Naive B cell (primary cell): ENCODE measurements around the gene HOXB7. TPM values are rescaled to one million over a fixed set of nuclear protein-coding genes. Genes with fewer than 3 reads are reported as not detected.

Source experiments
- ATAC-seq, 2 donors: fragments of 150-1000 bp; cut with Tn5 transposase; 2 replicates each; pipeline ENCODE4 v1.10.0; 2021; ENCODE audit warnings: low read depth in 2 of 2, mild to moderate bottlenecking in 2 of 2, moderate library complexity in 2 of 2
- DNase-seq: peaks from one replicate; pipeline ENCODE4 v3.0.0; 2022
- H3K27ac Mint-ChIP-seq, 6 donors: one replicate each; pipeline ENCODE4 v1.8.0; 2020 to 2022; ENCODE audit warnings: mild to moderate bottlenecking in 6 of 6, mixed read lengths in 6 of 6, moderate library complexity in 5 of 6, inconsistent platforms in 2 of 6
- H3K27me3 Mint-ChIP-seq, 3 donors: one replicate each; pipeline ENCODE4 v1.8.0; 2021 to 2022; ENCODE audit warnings: mixed read lengths in 3 of 3, mild to moderate bottlenecking in 1 of 3
- H3K36me3 Mint-ChIP-seq, 2 donors: one replicate each; pipeline ENCODE4 v1.8.0; 2020 to 2022; ENCODE audit warnings: mixed read lengths in 2 of 2, inconsistent platforms in 1 of 2, mild to moderate bottlenecking in 1 of 2
- H3K4me1 Mint-ChIP-seq, 3 donors: one replicate each; pipeline ENCODE4 v1.8.0; 2020 to 2022; ENCODE audit warnings: mixed read lengths in 3 of 3, inconsistent platforms in 1 of 3, mild to moderate bottlenecking in 1 of 3, moderate library complexity in 1 of 3
- H3K4me3 Mint-ChIP-seq, 8 donors: one replicate each; pipeline ENCODE4 v1.8.0; 2020 to 2022; ENCODE audit warnings: mild to moderate bottlenecking in 8 of 8, mixed read lengths in 8 of 8, moderate library complexity in 8 of 8, inconsistent platforms in 2 of 8
- H3K9me3 Mint-ChIP-seq, 7 donors: one replicate each; pipeline ENCODE4 v1.8.0; 2020 to 2022; ENCODE audit warnings: mixed read lengths in 7 of 7, mild to moderate bottlenecking in 5 of 7, inconsistent platforms in 2 of 7, moderate library complexity in 1 of 7
- polyA plus RNA-seq, 6 donors: library from polyadenylated mRNA; unstranded; fragments of 300-500 nt; fragmentation: Illumina TruSeq; gene quantifications; one replicate each; pipeline ENCODE4 v1.2.3, GENCODE V29; 2021; ENCODE audit warnings: low read depth in 6 of 6

HOXB7 gene
- polyA plus RNA-seq, 6 donors from 2014 or later: 0.24 to 0.58 TPM; not detected in 4

DNA sequence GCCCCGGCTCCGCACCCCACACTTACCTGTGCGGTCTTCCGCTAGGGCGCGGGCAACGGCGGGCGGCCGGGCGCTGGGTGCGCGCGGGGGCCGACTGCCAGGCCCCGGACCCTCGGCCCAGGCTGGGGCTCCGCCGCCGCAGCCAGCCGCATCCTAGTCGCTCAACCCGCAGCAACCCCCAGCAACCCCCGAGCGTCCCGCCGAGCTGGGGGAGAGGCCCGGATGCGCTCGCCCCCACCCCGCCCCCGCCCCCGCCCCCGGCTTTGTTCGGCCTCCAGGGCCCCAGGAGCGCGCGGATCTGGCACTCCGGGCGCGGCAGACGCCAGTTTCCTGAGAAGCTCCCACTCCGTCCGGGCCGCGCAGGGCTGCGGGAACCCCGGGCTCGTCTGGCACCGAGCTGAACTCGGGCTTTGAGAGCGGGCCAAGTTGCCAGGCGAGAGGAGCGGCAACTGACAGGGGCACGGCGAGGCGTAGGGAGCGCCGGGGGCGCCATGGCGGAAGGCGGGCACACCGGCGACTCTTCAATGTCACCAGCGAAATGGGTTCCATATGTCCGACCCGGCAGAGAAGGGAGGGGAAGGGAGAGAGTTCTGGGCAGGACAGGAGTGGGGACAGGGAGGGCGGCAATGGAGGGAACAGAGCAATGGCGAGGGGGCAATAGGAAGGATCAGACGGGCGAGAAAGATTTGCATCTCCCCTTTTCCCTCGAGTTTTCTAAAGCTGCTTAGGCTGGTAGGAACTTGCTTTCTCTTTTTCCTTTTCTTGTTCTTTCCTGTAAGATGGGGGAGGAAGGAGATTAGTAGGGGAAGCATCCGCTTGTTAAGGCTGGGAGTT is 46.4 kb downstream of the HOXB7 start:
- H3K27ac Mint-ChIP-seq: no peak overlapping the region
- no peaks in the 10 kb centered on the region for H3K9me3 Mint-ChIP-seq
- ATAC-seq (no peak), DNase-seq (no peak)
- peaks cover 13 to 37% (median 36%) of the 10 kb centered on the region in 3 donors for H3K27me3 Mint-ChIP-seq
- H3K4me3 Mint-ChIP-seq: peak overlapping the region in 2 of 8 donors; percentile 57
- H3K4me1 Mint-ChIP-seq: peaks cover 4 to 11% (median 11%) of the 10 kb centered on the region in 3 donors
- H3K36me3 Mint-ChIP-seq: no peaks in the 10 kb centered on the region

DNA sequence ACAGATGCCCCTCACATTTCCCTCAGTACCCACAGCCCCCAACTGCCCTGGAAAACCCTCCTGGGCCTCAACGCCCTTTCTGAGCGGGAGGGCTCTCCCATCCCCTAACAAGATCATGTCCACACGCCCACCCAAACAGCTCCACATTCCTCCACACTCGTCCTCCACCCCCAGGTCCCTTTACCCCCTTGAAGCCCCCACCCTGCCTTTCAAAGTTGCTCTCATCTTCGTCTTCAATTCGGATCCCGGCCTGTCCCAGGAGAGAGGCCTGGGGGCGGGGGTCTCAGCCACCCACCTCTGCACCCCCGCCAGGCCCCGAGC is 47.0 kb downstream of the HOXB7 start:
- no peaks in the 10 kb centered on the region for H3K9me3 Mint-ChIP-seq
- peaks cover 19 to 43% (median 42%) of the 10 kb centered on the region in 3 donors for H3K27me3 Mint-ChIP-seq
- ATAC-seq (no peak), DNase-seq (no peak)
- peaks cover 4 to 7% (median 7%) of the 10 kb centered on the region in 3 donors for H3K4me1 Mint-ChIP-seq
- no peak overlapping the region for H3K27ac Mint-ChIP-seq
- H3K36me3 Mint-ChIP-seq: no peaks in the 10 kb centered on the region
- peak overlapping the region in 3 of 8 donors; percentile 2 to 50 (median 32) for H3K4me3 Mint-ChIP-seq

- H3K27ac Mint-ChIP-seq: no peak overlapping the region
- peak overlapping the region in 3 of 8 donors; percentile 2 to 77 (median 32) for H3K4me3 Mint-ChIP-seq
Measured at GRCh38 chr17:48563385-48563838, 47.4 kb downstream of the HOXB7 start.

GRCh38 chr17:48562934-48563333 is 47.9 kb downstream of the HOXB7 start:
- peaks cover 28 to 52% (median 51%) of the 10 kb centered on the region in 3 donors for H3K27me3 Mint-ChIP-seq
- H3K4me1 Mint-ChIP-seq: no peaks in the 10 kb centered on the region
- no peaks in the 10 kb centered on the region for H3K36me3 Mint-ChIP-seq
- DNase-seq (no peak), ATAC-seq (no peak)
- H3K4me3 Mint-ChIP-seq: no peak overlapping the region
- no peak overlapping the region for H3K27ac Mint-ChIP-seq
- no peaks in the 10 kb centered on the region for H3K9me3 Mint-ChIP-seq

More at GRCh38 chr17:48563385-48563838, 47.4 kb downstream of the HOXB7 start:
- ATAC-seq (no peak), DNase-seq (no peak)
- H3K27me3 Mint-ChIP-seq: peaks cover 23 to 47% (median 46%) of the 10 kb centered on the region in 3 donors
- no peaks in the 10 kb centered on the region for H3K36me3 Mint-ChIP-seq
- no peaks in the 10 kb centered on the region for H3K9me3 Mint-ChIP-seq
- H3K4me1 Mint-ChIP-seq: peaks cover 1 to 3% (median 3%) of the 10 kb centered on the region in 3 donors

DNA sequence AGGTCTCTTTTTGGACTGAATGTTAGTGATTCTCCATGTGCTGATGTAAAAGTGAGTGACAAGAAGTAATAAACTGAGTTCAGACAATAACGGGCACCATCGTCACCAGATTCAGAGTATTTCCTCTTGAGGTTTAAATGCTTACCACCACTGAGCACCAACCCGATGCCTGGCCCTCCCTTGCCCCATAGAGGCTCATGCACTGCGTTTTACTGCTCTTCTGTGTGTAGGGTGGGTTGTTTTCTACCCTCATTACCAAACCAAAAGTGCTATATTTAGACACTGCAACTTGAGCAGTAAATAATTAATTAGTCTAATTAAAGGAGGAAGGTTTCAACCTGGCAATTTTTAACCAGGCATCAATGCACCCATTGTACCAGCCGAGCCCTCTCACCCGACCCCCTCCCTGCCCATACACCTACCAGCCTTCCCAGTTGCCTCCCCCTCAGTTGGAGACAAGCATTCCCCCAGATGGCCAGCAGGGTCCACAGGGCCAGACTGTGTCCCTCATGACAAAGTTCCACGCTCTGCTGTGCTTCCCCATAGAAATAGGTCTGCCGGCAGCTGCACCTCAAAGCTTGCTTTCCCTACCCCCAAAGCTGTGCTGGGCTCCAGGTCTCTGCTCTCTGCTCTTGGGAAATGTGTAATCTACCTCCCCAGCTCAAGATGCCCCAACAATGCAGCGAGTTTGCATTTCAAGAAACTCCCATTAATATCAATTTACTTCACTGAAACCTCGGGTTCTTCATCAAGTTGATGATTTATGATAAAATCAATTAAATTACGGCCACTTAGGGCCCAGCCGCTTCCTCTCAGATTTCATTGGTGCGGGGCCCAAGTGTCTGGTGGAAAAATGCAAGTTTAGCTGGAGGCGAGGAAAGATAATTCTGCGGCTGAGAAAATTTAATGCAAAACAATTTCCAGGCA is 48.7 kb downstream of the HOXB7 start:
- Mint-ChIP-seq H3K36me3 (no peaks in the 10 kb centered on the region), H3K27me3 (peaks cover 32 to 54% (median 54%) of the 10 kb centered on the region in 3 donors), H3K9me3 (no peaks in the 10 kb centered on the region), H3K4me1 (no peaks in the 10 kb centered on the region), H3K27ac (no peak overlapping the region), H3K4me3 (peak overlapping the region in 1 of 8 donors; percentile 30)
- ATAC-seq (no peak), DNase-seq (no peak)

DNA sequence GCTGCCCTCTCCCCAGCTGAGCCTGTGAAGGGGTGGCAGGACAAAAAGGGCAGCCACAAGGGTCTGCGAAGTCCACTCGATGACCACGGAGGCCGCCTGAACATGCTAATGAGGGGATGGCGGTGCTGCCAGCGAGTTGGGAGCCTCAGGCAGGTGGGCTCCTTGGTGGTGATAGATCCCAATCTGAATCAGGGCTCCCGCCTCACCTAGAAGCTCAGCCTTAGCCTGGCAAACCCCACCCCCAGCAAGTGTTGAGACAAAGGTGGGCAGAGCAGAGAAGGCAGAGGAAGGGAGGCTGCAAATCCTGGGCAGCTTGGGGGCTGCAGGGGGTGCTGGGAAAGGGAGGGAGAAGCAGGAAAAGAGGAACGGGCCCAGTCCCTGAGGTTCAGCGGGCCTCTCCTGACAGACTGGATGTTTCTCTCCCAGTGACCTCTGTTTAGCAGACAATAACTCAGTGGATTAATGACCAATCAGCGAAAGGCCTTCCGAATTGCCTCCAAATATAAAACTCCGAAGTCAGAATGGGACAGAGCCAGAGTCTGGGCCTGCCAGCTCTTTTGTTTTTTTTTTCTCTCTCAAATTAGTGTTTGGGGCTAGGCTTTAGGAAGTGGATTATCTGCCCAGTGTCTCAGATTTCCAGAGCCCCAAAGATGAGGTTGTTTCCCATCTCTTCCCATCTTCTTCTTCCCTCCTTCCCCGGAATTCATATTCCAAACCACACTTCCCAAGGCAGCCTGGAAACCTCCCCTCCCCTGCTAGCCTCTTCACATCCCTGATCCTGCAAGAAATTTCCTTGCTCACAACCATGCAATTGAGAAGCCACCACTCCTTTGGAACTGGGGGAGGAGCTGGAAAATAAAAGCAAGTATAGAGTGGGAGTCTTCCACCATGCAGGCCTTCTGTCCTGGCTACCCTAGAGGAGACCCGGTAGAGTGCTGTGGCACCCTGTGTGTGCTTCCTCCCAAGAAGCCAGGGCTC is 50.7 kb downstream of the HOXB7 start:
- Mint-ChIP-seq H3K36me3 (no peaks in the 10 kb centered on the region), H3K27ac (no peak overlapping the region), H3K4me3 (no peak overlapping the region), H3K9me3 (no peaks in the 10 kb centered on the region), H3K4me1 (peaks cover 7 to 9% (median 9%) of the 10 kb centered on the region in 3 donors), H3K27me3 (peaks cover 47 to 75% (median 74%) of the 10 kb centered on the region in 3 donors)
- DNase-seq: no peak
- ATAC-seq: no peak

GRCh38 chr17:48559122-48559839 is 51.5 kb downstream of the HOXB7 start:
- Mint-ChIP-seq H3K9me3 (no peaks in the 10 kb centered on the region), H3K4me1 (peaks cover 9 to 18% (median 11%) of the 10 kb centered on the region in 3 donors), H3K36me3 (no peaks in the 10 kb centered on the region), H3K4me3 (no peak overlapping the region), H3K27ac (no peak overlapping the region), H3K27me3 (peaks cover 46 to 83% (median 82%) of the 10 kb centered on the region in 3 donors)
- DNase-seq: no peak
- no peak for ATAC-seq

- Mint-ChIP-seq H3K9me3 (no peaks in the 10 kb centered on the region), H3K36me3 (no peaks in the 10 kb centered on the region), H3K4me3 (no peak overlapping the region), H3K27me3 (peaks cover 49 to 87% (median 86%) of the 10 kb centered on the region in 3 donors), H3K27ac (no peak overlapping the region), H3K4me1 (peaks cover 9 to 18% (median 11%) of the 10 kb centered on the region in 3 donors)
- DNase-seq (no peak), ATAC-seq (no peak)
Measured at GRCh38 chr17:48558831-48559121, 52.0 kb downstream of the HOXB7 start.

GRCh38 chr17:48558057-48558830 is 52.6 kb downstream of the HOXB7 start:
- no peak overlapping the region for H3K27ac Mint-ChIP-seq
- H3K27me3 Mint-ChIP-seq: peaks cover 55 to 87% (median 86%) of the 10 kb centered on the region in 3 donors
- H3K9me3 Mint-ChIP-seq: no peaks in the 10 kb centered on the region
- no peak for ATAC-seq
- H3K4me3 Mint-ChIP-seq: no peak overlapping the region
- H3K36me3 Mint-ChIP-seq: no peaks in the 10 kb centered on the region
- H3K4me1 Mint-ChIP-seq: peaks cover 9 to 18% (median 11%) of the 10 kb centered on the region in 3 donors
- DNase-seq: no peak
